A549 (cell line): ENCODE measurements around the gene WDR35.

ENCODE experiments used
- EP300 ChIP-seq, 2 experiments: fragments of >200 bp; sonication (Bioruptor Twin); formaldehyde crosslinking; IDR thresholded peaks; 2 replicates in 1 of 2; 3 replicates in 1 of 2; pipeline ENCODE4 v1.6.1; 2016 to 2017
- HDAC2 ChIP-seq: fragments of 200-600 bp; sonication (generic); IDR thresholded peaks from 2 replicates; pipeline ENCODE4 v1.6.1; 2016
- JUN ChIP-seq, 2 experiments: fragments of >200 bp; sonication (Bioruptor Twin); formaldehyde crosslinking; IDR thresholded peaks; 2 replicates in 1 of 2; 3 replicates in 1 of 2; pipeline ENCODE4 v1.6.1; 2016 to 2017
- MAZ ChIP-seq: fragments of 150-350 bp; IDR thresholded peaks from 2 replicates; pipeline ENCODE4 v1.6.1; 2014; ENCODE audit warnings: antibody characterized with exemption, low read depth, low read length, borderline replicate concordance
- POLR2A ChIP-seq: IDR thresholded peaks from 2 replicates; pipeline ENCODE4 v1.6.1; 2012; ENCODE audit warnings: mild to moderate bottlenecking, low read length
- TF ChIP-seq, protein P1 (sequence below): fragments of >200 bp; sonication (Bioruptor Twin); formaldehyde crosslinking; IDR thresholded peaks from 3 replicates; pipeline ENCODE4 v1.5.1; 2016
- TF ChIP-seq, protein P2 (sequence below): fragments of 200-600 bp; sonication (generic); IDR thresholded peaks from 2 replicates; pipeline ENCODE4 v1.6.1; 2016; ENCODE audit warnings: antibody characterized with exemption, mild to moderate bottlenecking, moderate library complexity

DNA sequence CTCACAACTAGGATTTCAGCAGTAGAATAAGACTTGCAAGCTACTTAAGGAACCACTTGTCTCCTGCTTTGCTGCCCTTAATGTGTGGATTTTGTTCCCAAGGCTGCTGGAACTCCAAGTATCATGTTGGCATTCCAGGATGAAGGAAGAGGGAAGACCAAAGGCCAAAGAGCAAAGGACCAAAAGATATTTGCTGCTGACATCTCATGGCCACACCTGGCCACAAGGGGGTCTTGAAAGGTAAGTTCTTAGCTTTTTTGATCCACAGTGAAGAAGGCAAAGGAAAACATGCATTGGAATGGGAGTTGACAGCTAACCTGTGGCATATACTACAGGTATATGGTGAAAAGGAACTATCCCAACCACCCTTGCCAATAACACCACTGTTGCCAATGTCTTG is 26.4 kb upstream of the WDR35 start:
- TF ChIP-seq, protein P1, sequence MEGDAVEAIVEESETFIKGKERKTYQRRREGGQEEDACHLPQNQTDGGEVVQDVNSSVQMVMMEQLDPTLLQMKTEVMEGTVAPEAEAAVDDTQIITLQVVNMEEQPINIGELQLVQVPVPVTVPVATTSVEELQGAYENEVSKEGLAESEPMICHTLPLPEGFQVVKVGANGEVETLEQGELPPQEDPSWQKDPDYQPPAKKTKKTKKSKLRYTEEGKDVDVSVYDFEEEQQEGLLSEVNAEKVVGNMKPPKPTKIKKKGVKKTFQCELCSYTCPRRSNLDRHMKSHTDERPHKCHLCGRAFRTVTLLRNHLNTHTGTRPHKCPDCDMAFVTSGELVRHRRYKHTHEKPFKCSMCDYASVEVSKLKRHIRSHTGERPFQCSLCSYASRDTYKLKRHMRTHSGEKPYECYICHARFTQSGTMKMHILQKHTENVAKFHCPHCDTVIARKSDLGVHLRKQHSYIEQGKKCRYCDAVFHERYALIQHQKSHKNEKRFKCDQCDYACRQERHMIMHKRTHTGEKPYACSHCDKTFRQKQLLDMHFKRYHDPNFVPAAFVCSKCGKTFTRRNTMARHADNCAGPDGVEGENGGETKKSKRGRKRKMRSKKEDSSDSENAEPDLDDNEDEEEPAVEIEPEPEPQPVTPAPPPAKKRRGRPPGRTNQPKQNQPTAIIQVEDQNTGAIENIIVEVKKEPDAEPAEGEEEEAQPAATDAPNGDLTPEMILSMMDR = no peak
- TF ChIP-seq HDAC2 (no peak), MAZ (no peak), POLR2A (no peak), JUN (IDR thresholded peaks at IDR 0.05) (no peak), EP300 (IDR thresholded peaks at IDR 0.05) (no peak)
- TF ChIP-seq, protein P2, sequence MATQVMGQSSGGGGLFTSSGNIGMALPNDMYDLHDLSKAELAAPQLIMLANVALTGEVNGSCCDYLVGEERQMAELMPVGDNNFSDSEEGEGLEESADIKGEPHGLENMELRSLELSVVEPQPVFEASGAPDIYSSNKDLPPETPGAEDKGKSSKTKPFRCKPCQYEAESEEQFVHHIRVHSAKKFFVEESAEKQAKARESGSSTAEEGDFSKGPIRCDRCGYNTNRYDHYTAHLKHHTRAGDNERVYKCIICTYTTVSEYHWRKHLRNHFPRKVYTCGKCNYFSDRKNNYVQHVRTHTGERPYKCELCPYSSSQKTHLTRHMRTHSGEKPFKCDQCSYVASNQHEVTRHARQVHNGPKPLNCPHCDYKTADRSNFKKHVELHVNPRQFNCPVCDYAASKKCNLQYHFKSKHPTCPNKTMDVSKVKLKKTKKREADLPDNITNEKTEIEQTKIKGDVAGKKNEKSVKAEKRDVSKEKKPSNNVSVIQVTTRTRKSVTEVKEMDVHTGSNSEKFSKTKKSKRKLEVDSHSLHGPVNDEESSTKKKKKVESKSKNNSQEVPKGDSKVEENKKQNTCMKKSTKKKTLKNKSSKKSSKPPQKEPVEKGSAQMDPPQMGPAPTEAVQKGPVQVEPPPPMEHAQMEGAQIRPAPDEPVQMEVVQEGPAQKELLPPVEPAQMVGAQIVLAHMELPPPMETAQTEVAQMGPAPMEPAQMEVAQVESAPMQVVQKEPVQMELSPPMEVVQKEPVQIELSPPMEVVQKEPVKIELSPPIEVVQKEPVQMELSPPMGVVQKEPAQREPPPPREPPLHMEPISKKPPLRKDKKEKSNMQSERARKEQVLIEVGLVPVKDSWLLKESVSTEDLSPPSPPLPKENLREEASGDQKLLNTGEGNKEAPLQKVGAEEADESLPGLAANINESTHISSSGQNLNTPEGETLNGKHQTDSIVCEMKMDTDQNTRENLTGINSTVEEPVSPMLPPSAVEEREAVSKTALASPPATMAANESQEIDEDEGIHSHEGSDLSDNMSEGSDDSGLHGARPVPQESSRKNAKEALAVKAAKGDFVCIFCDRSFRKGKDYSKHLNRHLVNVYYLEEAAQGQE = no peak
